IMR-90 (cell line): ENCODE measurements around the gene CWF19L1. TPM values are rescaled to one million over a fixed set of nuclear protein-coding genes. Genes with fewer than 3 reads are reported as not detected.
"Not testable (repeated sequence)": the region's sequence is repeated elsewhere in the genome, so short reads cannot be mapped to it uniquely, and the experiment has no call there.

Experiments used
- ATAC-seq: fragments of 200-7000 bp; cut with Tn5 transposase; 2 replicates; pipeline ENCODE4 v1.9.1; 2020; ENCODE audit warnings: low read depth, mild to moderate bottlenecking, moderate library complexity
- BruUV-seq: library from RNA; stranded (reverse); fragments of 400-500 nt; replicated peaks from 2 replicates; lab custom pipeline; 2021; lab: Mats Ljungman, UMichigan
- CTCF ChIA-PET: fragments of 300-600 bp; formaldehyde crosslinking; extraction: SDS; loops from one replicate; lab custom pipeline; 2021; ENCODE audit warnings: antibody characterized with exemption; lab: Yijun Ruan, JAX
- POLR2A ChIA-PET: fragments of 300-600 bp; sonication (Branson Sonifier 250); formaldehyde crosslinking; loops from one replicate; lab custom pipeline; 2022; ENCODE audit warnings: antibody characterized with exemption; ENCODE audit not compliant: unreplicated experiment; lab: Charles Lee
- DNase-seq: peaks from one replicate; pipeline ENCODE4 v3.0.0; 2013
- H2AFZ ChIP-seq: replicated peaks from 2 replicates; pipeline ENCODE3; 2013; ENCODE audit warnings: low read length, mild to moderate bottlenecking; ENCODE audit not compliant: poor library complexity
- H2AK5ac ChIP-seq: 2 replicates; pipeline ENCODE4 v1.6.1; 2013; ENCODE audit warnings: low read depth, low read length, inconsistent platforms
- H2AK9ac ChIP-seq: replicated peaks from 2 replicates; pipeline ENCODE3; 2013; ENCODE audit warnings: mild to moderate bottlenecking, low read depth, low read length, moderate library complexity; ENCODE audit not compliant: poor library complexity
- H2BK120ac ChIP-seq: 2 replicates; pipeline ENCODE4 v1.6.1; 2013; ENCODE audit warnings: low read depth, low read length, inconsistent platforms
- H2BK15ac ChIP-seq: 3 replicates; pipeline ENCODE4 v1.6.1; 2013; ENCODE audit warnings: low read depth, low read length, inconsistent platforms
- H2BK20ac ChIP-seq: 2 replicates; pipeline ENCODE4 v1.6.1; 2013; ENCODE audit warnings: low read depth, mild to moderate bottlenecking, inconsistent platforms, low read length, moderate library complexity
- H2BK5ac ChIP-seq: 2 replicates; pipeline ENCODE4 v1.6.1; 2013; ENCODE audit warnings: mild to moderate bottlenecking, low read depth, low read length, inconsistent platforms; ENCODE audit not compliant: poor library complexity, severe bottlenecking
- H3K14ac ChIP-seq: replicated peaks from 2 replicates; pipeline ENCODE4 v1.6.1; 2013; ENCODE audit warnings: low read depth, low read length, inconsistent platforms
- H3K18ac ChIP-seq: 2 replicates; pipeline ENCODE4 v1.6.1; 2013; ENCODE audit warnings: low read depth, low read length, control low read depth
- H3K23ac ChIP-seq: 2 replicates; pipeline ENCODE4 v1.6.1; 2013; ENCODE audit warnings: low read depth, low read length, inconsistent platforms
- H3K27ac ChIP-seq: 2 replicates; pipeline ENCODE4 v1.5.1; 2013; ENCODE audit warnings: mild to moderate bottlenecking, control low read depth, low read length; ENCODE audit not compliant: insufficient read depth
- H3K27me3 ChIP-seq: 2 replicates; pipeline ENCODE4 v1.6.1; 2013; ENCODE audit warnings: low read length; ENCODE audit not compliant: control insufficient read depth, insufficient read depth
- H3K36me3 ChIP-seq: 2 replicates; pipeline ENCODE4 v1.6.1; 2013; ENCODE audit warnings: low read length, mixed read lengths; ENCODE audit not compliant: control insufficient read depth, insufficient read depth
- H3K4ac ChIP-seq: 2 replicates; pipeline ENCODE4 v1.6.1; 2013; ENCODE audit warnings: low read depth, low read length, inconsistent platforms
- H3K4me1 ChIP-seq: 2 replicates; pipeline ENCODE4 v1.6.1; 2013; ENCODE audit warnings: low read length, mixed read lengths; ENCODE audit not compliant: control insufficient read depth, insufficient read depth
- H3K4me2 ChIP-seq: 2 replicates; pipeline ENCODE4 v1.6.1; 2013; ENCODE audit warnings: low read depth, mild to moderate bottlenecking, control low read depth, low read length, moderate library complexity
- H3K4me3 ChIP-seq: 2 replicates; pipeline ENCODE4 v1.5.1; 2013; ENCODE audit warnings: low read depth, mild to moderate bottlenecking, control low read depth, low read length, moderate library complexity; ENCODE audit not compliant: insufficient read depth
- H3K56ac ChIP-seq: 2 replicates; pipeline ENCODE4 v1.6.1; 2013; ENCODE audit warnings: low read length, inconsistent platforms; ENCODE audit not compliant: insufficient read depth; ENCODE audit errors: extremely low read depth
- H3K79me1 ChIP-seq, 2 experiments: 2 replicates each; pipeline ENCODE4 v1.6.1; 2013; ENCODE audit warnings: low read length in 2 of 2, inconsistent platforms in 1 of 2, low read depth in 1 of 2
- H3K9ac ChIP-seq: 2 replicates; pipeline ENCODE4 v1.6.1; 2013; ENCODE audit warnings: low read depth, low read length, control low read depth
- H3K9me1 ChIP-seq: 2 replicates; pipeline ENCODE4 v1.6.1; 2013; ENCODE audit warnings: low read length, inconsistent platforms; ENCODE audit not compliant: insufficient read depth
- H3K9me3 ChIP-seq: 2 replicates; pipeline ENCODE4 v1.6.1; 2013; ENCODE audit warnings: low read length; ENCODE audit not compliant: control insufficient read depth, insufficient read depth
- H4K20me1 ChIP-seq: 2 replicates; pipeline ENCODE4 v1.6.1; 2013; ENCODE audit warnings: low read length, inconsistent platforms; ENCODE audit not compliant: insufficient read depth
- H4K5ac ChIP-seq: 2 replicates; pipeline ENCODE4 v1.6.1; 2013; ENCODE audit warnings: mild to moderate bottlenecking, low read depth, low read length, control low read depth
- H4K8ac ChIP-seq, 2 experiments: 2 replicates each; pipeline ENCODE4 v1.6.1; 2013; ENCODE audit warnings: low read depth in 2 of 2, low read length in 2 of 2, control low read depth in 1 of 2, inconsistent platforms in 1 of 2
- H4K91ac ChIP-seq: 2 replicates; pipeline ENCODE4 v1.6.1; 2013; ENCODE audit warnings: low read depth, low read length, inconsistent platforms; ENCODE audit not compliant: insufficient read depth
- BHLHE40 ChIP-seq: fragments of 150-350 bp; IDR thresholded peaks from 2 replicates; pipeline ENCODE4 v1.6.1; 2016; ENCODE audit warnings: mild to moderate bottlenecking, low read depth, low read length
- CEBPB ChIP-seq: IDR thresholded peaks from 2 replicates; pipeline ENCODE4 v1.6.1; 2012; ENCODE audit warnings: low read depth, low read length, improper control_type of control experiment
- MXI1 ChIP-seq: IDR thresholded peaks from 2 replicates; pipeline ENCODE4 v1.6.1; 2012; ENCODE audit warnings: low read depth, mild to moderate bottlenecking, low read length, moderate library complexity, borderline replicate concordance
- RAD21 ChIP-seq: IDR thresholded peaks from 2 replicates; pipeline ENCODE4 v1.6.1; 2012; ENCODE audit warnings: low read length, improper control_type of control experiment
- WGBS, 2 experiments: methylation state at CpG; one replicate each; pipeline versions ENCODE4 v1.1.5 to v1.1.7; 2013; ENCODE audit warnings: missing lambda C conversion rate in 2 of 2; ENCODE audit not compliant: insufficient read length in 1 of 2; ENCODE audit errors: extremely low coverage in 2 of 2; 5-methylcytosine and 5-hydroxymethylcytosine counted together
- dilution Hi-C: fragments of 300-500 bp; cut with HindIII; formaldehyde crosslinking; loops from one replicate; pipeline ENCODE4 v1.14.3; 2018; ENCODE audit warnings: low sequenced_read_pairs; ENCODE audit not compliant: unreplicated experiment
- in situ Hi-C: fragments of 300-500 bp; cut with MboI; formaldehyde crosslinking; loops from 3 replicates; pipeline ENCODE4 v1.14.3; 2019; ENCODE audit warnings: low sequenced_read_pairs, inconsistent platforms, mixed read lengths
- intact Hi-C: fragments of 100-400 bp; cut with micrococcal nuclease; formaldehyde crosslinking; loops from 2 replicates; pipeline ENCODE4 v1.10.0; 2022
- polyA plus RNA-seq, 3 experiments: library from polyadenylated mRNA; depleted of rRNA; stranded (reverse); fragments of >200 nt; gene quantifications; 2 replicates each; pipeline ENCODE4 v1.2.3, GENCODE V29; 2012; ENCODE audit warnings: low replicate concordance in 1 of 3
- total RNA-seq: library from RNA; depleted of rRNA; stranded (reverse); fragments of >200 nt; gene quantifications from 2 replicates; pipeline ENCODE4 v1.2.3, GENCODE V29; 2012

The CWF19L1 gene
- total and polyA plus RNA-seq, 2 of the 4 experiments (the other 2 are of a cell fraction): 10.2 to 30.8 TPM

DNA sequence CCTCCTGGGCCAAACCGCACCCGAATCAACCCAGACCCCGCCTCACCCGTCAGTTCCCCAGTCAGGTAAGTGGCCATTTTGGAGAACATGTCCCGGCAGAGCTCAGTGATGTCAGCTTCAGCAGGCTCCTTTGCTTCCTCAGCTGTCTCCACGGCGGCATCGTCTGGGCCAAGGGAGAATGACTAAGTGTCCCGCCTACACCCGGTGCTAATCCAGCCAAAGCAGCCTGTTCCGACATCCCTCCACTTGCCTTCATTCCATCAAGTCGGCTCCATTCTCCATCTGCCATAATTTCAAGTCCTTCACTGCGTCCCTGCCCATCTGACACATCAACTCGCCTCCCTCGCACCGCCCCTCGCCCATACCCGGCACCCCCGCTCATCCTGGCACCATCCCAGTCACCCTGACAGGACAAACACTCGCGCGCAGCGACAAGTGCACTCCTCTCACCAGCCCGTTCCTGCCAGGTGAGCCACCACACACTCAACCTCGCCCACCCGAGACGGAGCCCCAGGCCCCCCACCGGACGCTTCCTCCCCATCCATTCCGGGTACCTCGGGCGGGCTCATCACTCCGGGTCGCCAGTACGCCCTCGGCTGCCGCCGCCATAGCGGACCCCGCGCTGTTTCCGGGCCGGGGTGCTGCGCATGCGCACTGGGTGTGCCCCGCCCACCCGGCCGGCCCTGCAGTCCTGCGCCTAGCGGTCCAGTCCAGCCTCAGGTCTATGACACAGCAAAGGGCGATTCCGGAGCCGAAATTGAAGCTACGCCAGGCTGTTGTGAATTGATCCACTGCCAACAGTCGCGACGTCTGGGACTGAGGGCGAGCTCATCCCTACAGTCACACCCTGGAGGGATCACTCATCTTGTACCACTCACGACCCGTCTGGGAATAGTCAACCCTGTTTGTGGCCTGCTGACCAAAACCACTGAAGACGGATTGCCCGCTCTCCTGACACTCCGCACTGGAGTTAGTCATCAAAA is 18.9 kb upstream of the CWF19L1 start, which contains the start of gene BLOC1S2 (continued):
- TF ChIP-seq BHLHE40: 0 out of 2 replicates have a peak, but pooled peaks have one; percentile 1
- no peak for TF ChIP-seq CEBPB
- no peak for TF ChIP-seq MXI1
- no peak for TF ChIP-seq RAD21

GRCh38 chr10:100285326-100285725 is 17.9 kb upstream of the CWF19L1 start:
- intact Hi-C loops, dilution Hi-C loops: not testable (repeated sequence)

More at GRCh38 chr10:100285326-100285725, 17.9 kb upstream of the CWF19L1 start:
- ATAC-seq, CTCF ChIA-PET, in situ Hi-C loops, H3K9me1 ChIP-seq, DNase-seq, H3K27me3 ChIP-seq, BruUV-seq, H3K4me1 ChIP-seq, H3K9me3 ChIP-seq, H3K36me3 ChIP-seq: not testable (repeated sequence)
- H3K4ac ChIP-seq: peak overlapping the region; percentile 96
- H3K79me1 ChIP-seq: peaks cover 14 to 50% of the 10 kb centered on the region in 2 experiments
- peak overlapping the region; percentile 83 for H3K27ac ChIP-seq
- peak overlapping the region; percentile 93 for H2BK5ac ChIP-seq
- peak overlapping the region; percentile 19; the same call in 1 of the 2 replicates for H3K18ac ChIP-seq
- peak overlapping the region; percentile 95 for H2AK9ac ChIP-seq
- H2AFZ ChIP-seq: peak overlapping the region; percentile 40
- H3K14ac ChIP-seq: peak overlapping the region; percentile 97
- POLR2A ChIA-PET: interaction anchor here (0.6 kb wide), 1 partner anchor 14 kb away, joined by 3 read pairs; no protein-coding TSS in a partner anchor
- H2BK120ac ChIP-seq: peak overlapping the region; percentile 83
- peak overlapping the region; percentile 76 for H3K9ac ChIP-seq
- H3K4me2 ChIP-seq: peak overlapping the region; percentile 82
- H2BK15ac ChIP-seq: peak overlapping the region; percentile 29; the same call in 1 of the 3 replicates
- peak overlapping the region; percentile 64; the same call in 1 of the 2 replicates for H3K4me3 ChIP-seq
- peaks cover 13% of the 10 kb centered on the region; the same call in 1 of the 2 replicates for H4K20me1 ChIP-seq
- peak overlapping the region; percentile 76 to 95 for H4K8ac ChIP-seq
- peak overlapping the region; percentile 85; the same call in 1 of the 2 replicates for H2AK5ac ChIP-seq
- H3K23ac ChIP-seq: peak overlapping the region; percentile 87
- H4K5ac ChIP-seq: peak overlapping the region; percentile 53; the same call in 1 of the 2 replicates
- H3K56ac ChIP-seq: peak overlapping the region; percentile 92
- peak overlapping the region; percentile 81 for H4K91ac ChIP-seq
- WGBS, 2 experiments: 93 to 100% methylated on average over 1 to 3 of the region's 12 CpGs
- H2BK20ac ChIP-seq: peak overlapping the region; percentile 12
